Measurements from ENCODE around the gene TAF11. TPM values are rescaled to one million over a fixed set of nuclear protein-coding genes. Genes with fewer than 3 reads are reported as not detected.
A peak's percentile ranks its signal among the peaks of the same experiment; 100 is the strongest.

Gene TAF11
- polyA plus RNA-seq, 2 of the 4 experiments (the other 2 are of a cell fraction), result 17.3 to 28.9 TPM

DNA sequence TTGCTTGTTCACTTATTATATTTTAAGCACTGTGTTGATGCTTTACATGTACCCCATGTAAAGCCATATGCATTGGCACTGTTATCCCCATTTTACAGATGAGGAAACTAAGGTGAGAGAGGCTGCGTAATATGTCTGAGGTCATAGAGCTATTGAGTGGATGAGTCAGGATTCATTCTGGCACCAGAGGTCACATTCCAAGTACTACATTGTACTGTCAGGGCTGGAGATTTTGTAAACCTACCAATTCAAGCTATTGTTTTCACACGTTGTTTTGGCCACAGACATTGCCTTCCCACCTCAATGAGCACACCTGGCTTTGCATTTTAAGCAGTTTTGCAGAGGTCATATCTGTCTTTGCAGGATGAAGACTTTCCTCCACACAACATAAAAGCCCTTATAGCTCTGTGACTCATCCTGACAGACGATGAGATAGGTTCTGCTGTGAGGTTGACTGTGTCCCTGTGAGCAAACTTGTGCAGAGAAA, 34.4 kb upstream of the TAF11 start:
- FAIRE-seq, result no peak
- POLR2A ChIA-PET, result no interaction called here
- CTCF ChIA-PET, result interaction anchor here (0.6 kb wide), 2 partner anchors 1309 to 1591 kb away, joined by 3 read pairs; no protein-coding TSS in a partner anchor

DNA sequence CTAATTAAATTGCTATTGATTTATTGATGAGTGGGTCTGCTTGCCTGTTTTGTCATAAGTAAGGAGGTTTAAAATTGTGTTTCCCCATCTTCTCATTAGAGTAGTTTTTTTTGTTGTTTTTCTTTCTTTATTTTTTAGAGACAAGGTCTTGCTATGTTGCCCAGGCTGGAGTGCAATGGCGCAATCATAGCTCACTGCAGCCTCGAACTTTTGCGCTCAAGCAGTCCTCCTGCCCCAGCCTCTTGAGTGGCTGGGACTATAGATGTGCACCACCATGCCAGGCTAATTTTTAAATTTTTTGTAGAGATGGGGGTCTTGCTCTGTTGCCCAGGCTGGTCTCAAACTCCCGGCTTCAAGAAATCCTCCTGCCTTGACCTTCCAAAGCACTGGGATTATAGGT, 32.3 kb upstream of the TAF11 start:
- Histone ChIP-seq H3K9me3 (no peaks in the 10 kb centered on the region), H3K4me1 (peaks cover 6% of the 10 kb centered on the region; the same call in 1 of the 3 replicates), H3K4me3 (no peak overlapping the region), H3K4me2 (no peak overlapping the region), H3K27ac (no peak overlapping the region)
- ChIA-PET CTCF (interaction anchor here (0.7 kb wide), 1 partner anchor 824 kb away, joined by 3 read pairs; no protein-coding TSS in a partner anchor), POLR2A (no interaction called here)
- no peak for DNase-seq (ENCODE audit: low read depth in 1 of 2, low spot score in 1 of 2)
- 90% methylated on average over 4 of the region's 4 CpGs for WGBS (ENCODE audit: missing lambda C conversion rate)
- FAIRE-seq, result no peak
- no peak for TF ChIP-seq RCOR1 (IDR thresholded peaks at IDR 0.05; ENCODE audit: low read depth, low read length)
- TF ChIP-seq FOSB (CRISPR knock-in tag; IDR thresholded peaks at IDR 0.05), result no peak
- no peak for TF ChIP-seq RARB (CRISPR knock-in tag; IDR thresholded peaks at IDR 0.05)
- TF ChIP-seq POLR2A (IDR thresholded peaks at IDR 0.05; ENCODE audit: low read length), result no peak
- no peak for ATAC-seq

More for the DNA sequence above, 34.4 kb upstream of the TAF11 start:
- TF ChIP-seq EHF (CRISPR knock-in tag; IDR thresholded peaks at IDR 0.05), result no peak
- peak; percentile 38; the same call in 1 of the 2 replicates for TF ChIP-seq ESRRA (IDR thresholded peaks at IDR 0.05; ENCODE audit: borderline replicate concordance, low read length)
- no peak for TF ChIP-seq FOSL2 (IDR thresholded peaks at IDR 0.05)
- peak; percentile 47; the same call in 1 of the 2 replicates for TF ChIP-seq FOSL2 (CRISPR knock-in tag; IDR thresholded peaks at IDR 0.05)
- 0 out of 2 replicates have a peak, but pooled peaks have one; percentile 47 for TF ChIP-seq RCOR1 (IDR thresholded peaks at IDR 0.05; ENCODE audit: low read depth, low read length)
- no peak for TF ChIP-seq MAZ (IDR thresholded peaks at IDR 0.05; ENCODE audit: borderline replicate concordance, low read depth, low read length)
- peaks cover 10% of the 10 kb centered on the region; the same call in 1 of the 3 replicates for H3K4me1 ChIP-seq
- WGBS (ENCODE audit: missing lambda C conversion rate), result 18% methylated on average over 3 of the region's 3 CpGs
- peak in 1 of 2 experiments; percentile 30 for DNase-seq (ENCODE audit: low read depth in 1 of 2, low spot score in 1 of 2)
- H3K4me3 ChIP-seq, result no peak overlapping the region
- ATAC-seq, result peak; percentile 71; a peak in 5 of 6 replicates
- no peaks in the 10 kb centered on the region for H3K9me3 ChIP-seq
- no peak overlapping the region for H3K4me2 ChIP-seq
- H3K27ac ChIP-seq, result no peak overlapping the region

DNA sequence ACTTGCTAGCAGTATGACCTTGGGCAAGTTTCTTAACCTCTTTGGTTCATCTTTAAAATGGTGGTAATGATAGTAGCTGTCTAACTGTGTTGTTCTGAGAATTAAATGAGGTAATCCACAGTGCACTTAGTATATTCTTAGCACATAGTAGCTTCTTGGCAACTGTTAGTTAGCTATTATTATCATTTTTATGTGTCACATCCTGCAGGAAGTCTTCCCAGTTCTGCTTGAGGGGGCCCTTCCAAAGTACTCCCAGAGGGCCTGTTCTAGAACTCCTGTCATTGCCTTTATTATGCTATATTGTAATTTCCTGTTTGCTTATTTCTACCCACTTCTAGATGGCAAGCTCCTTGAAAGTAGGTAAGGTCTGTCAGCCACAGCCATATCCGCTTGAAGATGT, 31.8 kb upstream of the TAF11 start:
- FAIRE-seq (no peak), ATAC-seq (no peak), DNase-seq (ENCODE audit: low read depth in 1 of 2, low spot score in 1 of 2) (no peak)
- CTCF ChIA-PET, result interaction anchor here (0.7 to 1.2 kb wide), 2 partner anchors 12 to 825 kb away, joined by 3 to 5 read pairs; no protein-coding TSS in a partner anchor
- POLR2A ChIA-PET, result no interaction called here
- Histone ChIP-seq H3K4me1 (peaks cover 6% of the 10 kb centered on the region; the same call in 1 of the 3 replicates), H3K4me2 (no peak overlapping the region), H3K4me3 (no peak overlapping the region), H3K9me3 (no peaks in the 10 kb centered on the region), H3K27ac (no peak overlapping the region)
- TF ChIP-seq, protein P1, sequence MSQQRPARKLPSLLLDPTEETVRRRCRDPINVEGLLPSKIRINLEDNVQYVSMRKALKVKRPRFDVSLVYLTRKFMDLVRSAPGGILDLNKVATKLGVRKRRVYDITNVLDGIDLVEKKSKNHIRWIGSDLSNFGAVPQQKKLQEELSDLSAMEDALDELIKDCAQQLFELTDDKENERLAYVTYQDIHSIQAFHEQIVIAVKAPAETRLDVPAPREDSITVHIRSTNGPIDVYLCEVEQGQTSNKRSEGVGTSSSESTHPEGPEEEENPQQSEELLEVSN (IDR thresholded peaks at IDR 0.05; ENCODE audit: borderline replicate concordance, low read depth), result no peak
- TF ChIP-seq, protein P2, sequence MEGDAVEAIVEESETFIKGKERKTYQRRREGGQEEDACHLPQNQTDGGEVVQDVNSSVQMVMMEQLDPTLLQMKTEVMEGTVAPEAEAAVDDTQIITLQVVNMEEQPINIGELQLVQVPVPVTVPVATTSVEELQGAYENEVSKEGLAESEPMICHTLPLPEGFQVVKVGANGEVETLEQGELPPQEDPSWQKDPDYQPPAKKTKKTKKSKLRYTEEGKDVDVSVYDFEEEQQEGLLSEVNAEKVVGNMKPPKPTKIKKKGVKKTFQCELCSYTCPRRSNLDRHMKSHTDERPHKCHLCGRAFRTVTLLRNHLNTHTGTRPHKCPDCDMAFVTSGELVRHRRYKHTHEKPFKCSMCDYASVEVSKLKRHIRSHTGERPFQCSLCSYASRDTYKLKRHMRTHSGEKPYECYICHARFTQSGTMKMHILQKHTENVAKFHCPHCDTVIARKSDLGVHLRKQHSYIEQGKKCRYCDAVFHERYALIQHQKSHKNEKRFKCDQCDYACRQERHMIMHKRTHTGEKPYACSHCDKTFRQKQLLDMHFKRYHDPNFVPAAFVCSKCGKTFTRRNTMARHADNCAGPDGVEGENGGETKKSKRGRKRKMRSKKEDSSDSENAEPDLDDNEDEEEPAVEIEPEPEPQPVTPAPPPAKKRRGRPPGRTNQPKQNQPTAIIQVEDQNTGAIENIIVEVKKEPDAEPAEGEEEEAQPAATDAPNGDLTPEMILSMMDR (IDR thresholded peaks at IDR 0.05), result no peak
- no peak for TF ChIP-seq CHD2 (IDR thresholded peaks at IDR 0.05; ENCODE audit: low read length, partially characterized antibody)
- no peak for TF ChIP-seq HOXA7 (CRISPR knock-in tag; IDR thresholded peaks at IDR 0.05)
- TF ChIP-seq POLR2AphosphoS2 (conservative IDR thresholded peaks at IDR 0.05; ENCODE audit: low read length), result no peak
- no peak for TF ChIP-seq ZFP36 (IDR thresholded peaks at IDR 0.05; ENCODE audit: borderline replicate concordance, partially characterized antibody)
- TF ChIP-seq CBX2 (IDR thresholded peaks at IDR 0.05; ENCODE audit: borderline replicate concordance, low read depth), result no peak
- no peak for TF ChIP-seq FOXS1 (CRISPR knock-in tag; IDR thresholded peaks at IDR 0.05)
- no peak for TF ChIP-seq HOXB13 (CRISPR knock-in tag; IDR thresholded peaks at IDR 0.05; ENCODE audit: low read depth)
- 95% methylated on average over 1 of the region's 1 CpG for WGBS (ENCODE audit: missing lambda C conversion rate)

Data from A549 (cell line).